K562 (cell line): ENCODE data around the gene NIM1K. TPM values are rescaled to one million over a fixed set of nuclear protein-coding genes. Genes with fewer than 3 reads are reported as not detected.

Experiments
- ARID1B ChIP-seq: fragments of 450-650 bp; IDR thresholded peaks from 2 replicates; pipeline ENCODE4 v1.6.1; 2016; ENCODE audit warnings: antibody characterized with exemption, mild to moderate bottlenecking, inconsistent platforms
- CBFA2T3 ChIP-seq: fragments of 450-650 bp; IDR thresholded peaks from 2 replicates; pipeline ENCODE4 v1.6.1; 2017
- DDX20 ChIP-seq: fragments of 450-650 bp; IDR thresholded peaks from 2 replicates; pipeline ENCODE4 v1.6.1; 2016; ENCODE audit warnings: missing genetic modification characterization, low read depth, mild to moderate bottlenecking, missing compliant biosample characterization, moderate library complexity
- FOXA3 ChIP-seq, 2 experiments: fragments of 450-650 bp in 1 of 2; sonication (generic) in 1 of 2; formaldehyde crosslinking; IDR thresholded peaks in 1 of 2; conservative IDR thresholded peaks in 1 of 2; 2 replicates each; pipeline versions ENCODE4 v1.4.0 to v1.8.0; 2020 to 2022; ENCODE audit warnings: mild to moderate bottlenecking in 2 of 2, missing genetic modification reagents in 1 of 2
- MEF2D ChIP-seq: conservative IDR thresholded peaks from 2 replicates; pipeline ENCODE4 v1.6.1; 2016; ENCODE audit warnings: low read depth, missing genetic modification characterization, missing compliant biosample characterization
- MTA3 ChIP-seq: fragments of 450-650 bp; formaldehyde crosslinking; IDR thresholded peaks from 2 replicates; pipeline ENCODE4 v1.6.1; 2017; ENCODE audit warnings: mild to moderate bottlenecking, borderline replicate concordance
- NFE2 ChIP-seq: IDR thresholded peaks from 2 replicates; pipeline ENCODE4 v1.6.1; 2014; ENCODE audit warnings: antibody characterized with exemption, low read depth
- NR2C2 ChIP-seq, 2 experiments: fragments of 200-800 bp in 1 of 2; sonication (Bioruptor generic) in 1 of 2; sonication (generic) in 1 of 2; formaldehyde crosslinking in 1 of 2; IDR thresholded peaks; 2 replicates each; pipeline versions ENCODE4 v1.6.1 to v1.8.0; 2016 to 2022; ENCODE audit warnings: mild to moderate bottlenecking in 1 of 2, missing compliant biosample characterization in 1 of 2, missing genetic modification characterization in 1 of 2, missing genetic modification reagents in 1 of 2
- RAD21 ChIP-seq, 2 experiments: fragments of 250-450 bp in 1 of 2; fragments of 450-650 bp in 1 of 2; sonication (Bioruptor Pico) in 1 of 2; formaldehyde crosslinking in 1 of 2; IDR thresholded peaks in 1 of 2; conservative IDR thresholded peaks in 1 of 2; 2 replicates each; pipeline versions ENCODE4 v1.4.0 to v1.8.0; 2020 to 2022; ENCODE audit warnings: mild to moderate bottlenecking in 2 of 2, moderate library complexity in 1 of 2
- TCF3 ChIP-seq: sonication (generic); formaldehyde crosslinking; IDR thresholded peaks from 2 replicates; pipeline ENCODE4 v1.4.0; 2020; ENCODE audit warnings: mild to moderate bottlenecking, missing genetic modification reagents
- YY1 ChIP-seq, 3 experiments: IDR thresholded peaks; 2 replicates each; pipeline ENCODE4 v1.6.1; 2011; ENCODE audit warnings: low read length in 2 of 3, mild to moderate bottlenecking in 2 of 3, moderate library complexity in 2 of 3, borderline replicate concordance in 1 of 3, control low read depth in 1 of 3, low read depth in 1 of 3; ENCODE audit not compliant: insufficient read depth in 3 of 3, insufficient replicate concordance in 2 of 3, control insufficient read depth in 1 of 3, insufficient read length in 1 of 3; ENCODE audit errors: extremely low read depth in 1 of 3
- ZBTB17 ChIP-seq: fragments of 450-650 bp; formaldehyde crosslinking; IDR thresholded peaks from 2 replicates; pipeline ENCODE4 v1.4.0; 2020; ENCODE audit warnings: mild to moderate bottlenecking
- ZBTB8A ChIP-seq: fragments of 450-650 bp; IDR thresholded peaks from 2 replicates; pipeline ENCODE4 v1.6.1; 2018; ENCODE audit warnings: mild to moderate bottlenecking, moderate library complexity; ENCODE audit not compliant: partially characterized antibody
- ZNF696 ChIP-seq: fragments of 250-450 bp; sonication (Bioruptor Pico); conservative IDR thresholded peaks from 2 replicates; pipeline ENCODE4 v1.4.0; 2020; ENCODE audit warnings: mild to moderate bottlenecking, moderate library complexity
- polyA plus RNA-seq, 8 experiments: library from polyadenylated mRNA; depleted of rRNA in 4 of 8; stranded (reverse) in 5 of 8; unstranded in 3 of 8; fragments of >200 nt; fragmentation: Nextera tagmentation in 2 of 8; fragmentation: Illumina TruSeq in 1 of 8; extraction: Ambion mirVana in 2 of 8; extraction: Trizol in 1 of 8; gene quantifications; 2 replicates each; pipeline versions ENCODE4 v1.2.1 to v1.2.3, GENCODE V29; 2011 to 2014; ENCODE audit warnings: inconsistent platforms in 1 of 8, missing spikeins in 1 of 8
- total RNA-seq, 7 experiments: library from RNA; depleted of rRNA in 6 of 7; stranded (reverse); fragments of >200 nt in 6 of 7; fragmentation: Illumina TruSeq in 2 of 7; extraction: Trizol in 2 of 7; gene quantifications; 2 replicates each; pipeline versions ENCODE4 v1.2.1 to v1.2.3, GENCODE V29; 2011 to 2021; ENCODE audit warnings: low replicate concordance in 1 of 7
- TF ChIP-seq, protein P1 (sequence below): fragments of 450-650 bp; IDR thresholded peaks from 2 replicates; pipeline ENCODE4 v1.6.1; 2017; ENCODE audit warnings: antibody characterized with exemption, mild to moderate bottlenecking
- TF ChIP-seq, protein P2 (sequence below): fragments of 250-450 bp; sonication (Bioruptor Pico); IDR thresholded peaks from 2 replicates; pipeline ENCODE4 v1.4.0; 2020; ENCODE audit warnings: mild to moderate bottlenecking, moderate library complexity
- TF ChIP-seq, protein P3 (sequence below): fragments of 450-650 bp; formaldehyde crosslinking; IDR thresholded peaks from 2 replicates; pipeline ENCODE4 v1.4.0; 2022; ENCODE audit warnings: missing genetic modification characterization
- TF ChIP-seq, protein P4 (sequence below): fragments of 250-450 bp; sonication (Bioruptor Pico); IDR thresholded peaks from 2 replicates; pipeline ENCODE4 v1.5.0; 2021

The NIM1K gene
- total and polyA plus RNA-seq, 9 of the 15 experiments (the other 6 are each of a cell fraction or from before 2014, with no cell fraction given): 0.03 to 0.34 (median 0.08) TPM; not detected in 3

DNA sequence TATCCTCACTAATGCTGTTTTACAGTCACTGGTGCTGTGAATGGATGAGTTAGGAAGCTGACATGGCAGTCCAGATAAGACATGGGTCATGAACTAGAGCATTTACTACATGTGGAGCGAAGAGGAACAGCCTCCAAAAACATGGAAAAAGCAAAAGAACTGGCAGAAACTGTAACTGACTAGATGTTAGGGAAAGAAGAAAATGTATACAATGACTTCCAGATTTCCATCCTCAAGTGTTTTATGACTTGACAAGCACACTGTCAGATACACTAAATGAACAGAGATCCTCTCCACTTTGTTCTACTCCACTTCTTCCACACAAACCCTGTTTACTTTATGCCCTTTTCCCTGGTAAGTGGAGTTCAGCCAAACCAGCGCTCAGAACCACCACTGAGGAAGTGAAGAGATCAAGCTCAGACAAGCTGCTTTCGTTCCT is 109.6 kb downstream of the NIM1K start (continued):
- TF ChIP-seq, protein P1, sequence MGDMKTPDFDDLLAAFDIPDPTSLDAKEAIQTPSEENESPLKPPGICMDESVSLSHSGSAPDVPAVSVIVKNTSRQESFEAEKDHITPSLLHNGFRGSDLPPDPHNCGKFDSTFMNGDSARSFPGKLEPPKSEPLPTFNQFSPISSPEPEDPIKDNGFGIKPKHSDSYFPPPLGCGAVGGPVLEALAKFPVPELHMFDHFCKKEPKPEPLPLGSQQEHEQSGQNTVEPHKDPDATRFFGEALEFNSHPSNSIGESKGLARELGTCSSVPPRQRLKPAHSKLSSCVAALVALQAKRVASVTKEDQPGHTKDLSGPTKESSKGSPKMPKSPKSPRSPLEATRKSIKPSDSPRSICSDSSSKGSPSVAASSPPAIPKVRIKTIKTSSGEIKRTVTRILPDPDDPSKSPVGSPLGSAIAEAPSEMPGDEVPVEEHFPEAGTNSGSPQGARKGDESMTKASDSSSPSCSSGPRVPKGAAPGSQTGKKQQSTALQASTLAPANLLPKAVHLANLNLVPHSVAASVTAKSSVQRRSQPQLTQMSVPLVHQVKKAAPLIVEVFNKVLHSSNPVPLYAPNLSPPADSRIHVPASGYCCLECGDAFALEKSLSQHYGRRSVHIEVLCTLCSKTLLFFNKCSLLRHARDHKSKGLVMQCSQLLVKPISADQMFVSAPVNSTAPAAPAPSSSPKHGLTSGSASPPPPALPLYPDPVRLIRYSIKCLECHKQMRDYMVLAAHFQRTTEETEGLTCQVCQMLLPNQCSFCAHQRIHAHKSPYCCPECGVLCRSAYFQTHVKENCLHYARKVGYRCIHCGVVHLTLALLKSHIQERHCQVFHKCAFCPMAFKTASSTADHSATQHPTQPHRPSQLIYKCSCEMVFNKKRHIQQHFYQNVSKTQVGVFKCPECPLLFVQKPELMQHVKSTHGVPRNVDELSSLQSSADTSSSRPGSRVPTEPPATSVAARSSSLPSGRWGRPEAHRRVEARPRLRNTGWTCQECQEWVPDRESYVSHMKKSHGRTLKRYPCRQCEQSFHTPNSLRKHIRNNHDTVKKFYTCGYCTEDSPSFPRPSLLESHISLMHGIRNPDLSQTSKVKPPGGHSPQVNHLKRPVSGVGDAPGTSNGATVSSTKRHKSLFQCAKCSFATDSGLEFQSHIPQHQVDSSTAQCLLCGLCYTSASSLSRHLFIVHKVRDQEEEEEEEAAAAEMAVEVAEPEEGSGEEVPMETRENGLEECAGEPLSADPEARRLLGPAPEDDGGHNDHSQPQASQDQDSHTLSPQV: 0 out of 2 replicates have a peak, but pooled peaks have one; percentile 16
- TF ChIP-seq CBFA2T3 (peak; percentile 58), YY1 (IDR thresholded peaks at IDR 0.05; ENCODE audit: borderline replicate concordance in 1 of 3, control insufficient read depth in 1 of 3, extremely low read depth in 1 of 3, insufficient read depth in 3 of 3, insufficient read length in 1 of 3, insufficient replicate concordance in 2 of 3, low read depth in 1 of 3, low read length in 2 of 3) (peak in 1 of 3 experiments; percentile 46), ARID1B (peak; percentile 53; the same call in 1 of the 2 replicates), RAD21 (CRISPR knock-in tag; conservative IDR thresholded peaks at IDR 0.05 in 1 of 2, IDR thresholded peaks at IDR 0.05 in 1 of 2) (peak in 1 of 2 experiments; percentile 22; a peak in 1 of 4 replicates), NR2C2 (CRISPR knock-in tag; IDR thresholded peaks at IDR 0.05) (no peak), NR2C2 (tag; IDR thresholded peaks at IDR 0.05) (peak; percentile 59; the same call in 1 of the 2 replicates), DDX20 (no peak), MEF2D (tag) (0 out of 2 replicates have a peak, but pooled peaks have one; percentile 38), NFE2 (peak; percentile 24; the same call in 1 of the 2 replicates), FOXA3 (CRISPR knock-in tag; conservative IDR thresholded peaks at IDR 0.05 in 1 of 2, IDR thresholded peaks at IDR 0.05 in 1 of 2) (peak; percentile 34 to 62; a peak in 3 of 4 replicates), TCF3 (CRISPR knock-in tag) (peak; percentile 26; the same call in 1 of the 2 replicates), ZBTB17 (no peak), ZBTB8A (no peak), ZNF696 (CRISPR knock-in tag) (no peak), MTA3 (no peak)
- TF ChIP-seq, protein P2, sequence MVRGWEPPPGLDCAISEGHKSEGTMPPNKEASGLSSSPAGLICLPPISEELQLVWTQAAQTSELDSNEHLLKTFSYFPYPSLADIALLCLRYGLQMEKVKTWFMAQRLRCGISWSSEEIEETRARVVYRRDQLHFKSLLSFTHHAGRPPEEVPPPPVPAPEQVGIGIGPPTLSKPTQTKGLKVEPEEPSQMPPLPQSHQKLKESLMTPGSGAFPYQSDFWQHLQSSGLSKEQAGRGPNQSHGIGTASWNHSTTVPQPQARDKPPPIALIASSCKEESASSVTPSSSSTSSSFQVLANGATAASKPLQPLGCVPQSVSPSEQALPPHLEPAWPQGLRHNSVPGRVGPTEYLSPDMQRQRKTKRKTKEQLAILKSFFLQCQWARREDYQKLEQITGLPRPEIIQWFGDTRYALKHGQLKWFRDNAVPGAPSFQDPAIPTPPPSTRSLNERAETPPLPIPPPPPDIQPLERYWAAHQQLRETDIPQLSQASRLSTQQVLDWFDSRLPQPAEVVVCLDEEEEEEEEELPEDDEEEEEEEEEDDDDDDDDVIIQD (CRISPR knock-in tag): no peak
- TF ChIP-seq, protein P3, sequence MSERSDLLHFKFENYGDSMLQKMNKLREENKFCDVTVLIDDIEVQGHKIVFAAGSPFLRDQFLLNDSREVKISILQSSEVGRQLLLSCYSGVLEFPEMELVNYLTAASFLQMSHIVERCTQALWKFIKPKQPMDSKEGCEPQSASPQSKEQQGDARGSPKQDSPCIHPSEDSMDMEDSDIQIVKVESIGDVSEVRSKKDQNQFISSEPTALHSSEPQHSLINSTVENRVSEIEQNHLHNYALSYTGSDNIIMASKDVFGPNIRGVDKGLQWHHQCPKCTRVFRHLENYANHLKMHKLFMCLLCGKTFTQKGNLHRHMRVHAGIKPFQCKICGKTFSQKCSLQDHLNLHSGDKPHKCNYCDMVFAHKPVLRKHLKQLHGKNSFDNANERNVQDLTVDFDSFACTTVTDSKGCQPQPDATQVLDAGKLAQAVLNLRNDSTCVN (CRISPR knock-in tag): no peak
- TF ChIP-seq, protein P4, sequence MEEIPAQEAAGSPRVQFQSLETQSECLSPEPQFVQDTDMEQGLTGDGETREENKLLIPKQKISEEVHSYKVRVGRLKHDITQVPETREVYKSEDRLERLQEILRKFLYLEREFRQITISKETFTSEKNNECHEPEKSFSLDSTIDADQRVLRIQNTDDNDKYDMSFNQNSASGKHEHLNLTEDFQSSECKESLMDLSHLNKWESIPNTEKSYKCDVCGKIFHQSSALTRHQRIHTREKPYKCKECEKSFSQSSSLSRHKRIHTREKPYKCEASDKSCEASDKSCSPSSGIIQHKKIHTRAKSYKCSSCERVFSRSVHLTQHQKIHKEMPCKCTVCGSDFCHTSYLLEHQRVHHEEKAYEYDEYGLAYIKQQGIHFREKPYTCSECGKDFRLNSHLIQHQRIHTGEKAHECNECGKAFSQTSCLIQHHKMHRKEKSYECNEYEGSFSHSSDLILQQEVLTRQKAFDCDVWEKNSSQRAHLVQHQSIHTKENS (CRISPR knock-in tag): no peak
